Superior temporal gyrus (tissue), 1 donor: Measurements from ENCODE around the gene LRP1B.
"Not testable (repeated sequence)": the region's sequence is repeated elsewhere in the genome, so short reads cannot be mapped to it uniquely, and the experiment has no call there.

Source experiments
- DNase-seq: peaks from one replicate; pipeline ENCODE4 v3.0.0-alpha.2; 2016; ENCODE audit errors: extremely low spot score

LRP1B gene

GRCh38 chr2:140551287-140551686 is 1579.5 kb downstream of the LRP1B start:
- DNase-seq: no peak

- DNase-seq: no peak
These were observed 1580.0 kb downstream of the LRP1B start for GRCh38 chr2:140550821-140551220.

GRCh38 chr2:140544769-140545168 is 1586.0 kb downstream of the LRP1B start:
- DNase-seq: not testable (repeated sequence)

GRCh38 chr2:140542627-140543026 is 1588.2 kb downstream of the LRP1B start:
- DNase-seq: no peak

GRCh38 chr2:140539242-140539875 is 1591.5 kb downstream of the LRP1B start:
- DNase-seq: no peak

- no peak for DNase-seq
These were observed 1601.1 kb downstream of the LRP1B start for GRCh38 chr2:140529706-140530105.

- no peak for DNase-seq
These were observed 1601.8 kb downstream of the LRP1B start for GRCh38 chr2:140528982-140529381.

- DNase-seq: no peak
These were observed 1604.2 kb downstream of the LRP1B start for GRCh38 chr2:140526575-140526974.

- no peak for DNase-seq
These were observed 1618.7 kb downstream of the LRP1B start for GRCh38 chr2:140512106-140512505.

GRCh38 chr2:140509765-140510164 is 1621.1 kb downstream of the LRP1B start:
- DNase-seq: no peak

GRCh38 chr2:140508756-140509155 is 1622.1 kb downstream of the LRP1B start:
- no peak for DNase-seq

- no peak for DNase-seq
These were observed 1624.2 kb downstream of the LRP1B start for GRCh38 chr2:140506606-140507005.

GRCh38 chr2:140504601-140505000 is 1626.2 kb downstream of the LRP1B start:
- no peak for DNase-seq

- DNase-seq: no peak
These were observed 1627.7 kb downstream of the LRP1B start for GRCh38 chr2:140502951-140503630.

GRCh38 chr2:140498360-140498759 is 1632.5 kb downstream of the LRP1B start:
- DNase-seq: no peak

- no peak for DNase-seq
These were observed 1634.1 kb downstream of the LRP1B start for GRCh38 chr2:140496714-140497113.

GRCh38 chr2:140491876-140492275 is 1638.9 kb downstream of the LRP1B start:
- DNase-seq: no peak

GRCh38 chr2:140489193-140489592 is 1641.6 kb downstream of the LRP1B start:
- no peak for DNase-seq

- no peak for DNase-seq
These were observed 1649.7 kb downstream of the LRP1B start for GRCh38 chr2:140481136-140481535.

- DNase-seq: no peak
These were observed 1657.0 kb downstream of the LRP1B start for GRCh38 chr2:140473851-140474250.

GRCh38 chr2:140472676-140473075 is 1658.1 kb downstream of the LRP1B start:
- DNase-seq: no peak

- DNase-seq: peak; percentile 74
These were observed 1665.5 kb downstream of the LRP1B start for GRCh38 chr2:140465301-140465700.

- DNase-seq: no peak
These were observed 1667.8 kb downstream of the LRP1B start for GRCh38 chr2:140462990-140463389.

GRCh38 chr2:140457483-140457882 is 1673.3 kb downstream of the LRP1B start:
- DNase-seq: no peak
